MCF 10A (cell line): ENCODE results near the gene CRK. TPM values are rescaled to one million over a fixed set of nuclear protein-coding genes. Genes with fewer than 3 reads are reported as not detected.

ENCODE experiments used
- BruUV-seq: library from RNA; stranded (reverse); fragments of 400-500 nt; replicated peaks from 2 replicates; lab custom pipeline; 2021; lab: Mats Ljungman, UMichigan
- CTCF ChIA-PET: fragments of 300-600 bp; sonication (Branson Sonifier 250); formaldehyde crosslinking; extraction: SDS; loops from one replicate; lab custom pipeline; 2021; ENCODE audit warnings: antibody characterized with exemption, inconsistent platforms; lab: Yijun Ruan, JAX
- POLR2A ChIA-PET: fragments of 300-600, 350-650 bp; sonication (Branson Sonifier 250); formaldehyde crosslinking; extraction: SDS; loops from one replicate; lab custom pipeline; 2020; ENCODE audit warnings: antibody characterized with exemption, inconsistent platforms; lab: Yijun Ruan, JAX
- DNase-seq: peaks from one replicate; pipeline ENCODE4 v3.0.0-alpha.2; 2018; ENCODE audit not compliant: unreplicated experiment
- H3K27ac Mint-ChIP-seq: one replicate; pipeline ENCODE4 v1.8.0; 2022; ENCODE audit warnings: mild to moderate bottlenecking, low read depth, mixed read lengths; ENCODE audit not compliant: unreplicated experiment
- H3K27me3 Mint-ChIP-seq: one replicate; pipeline ENCODE4 v1.8.0; 2022; ENCODE audit warnings: mixed read lengths; ENCODE audit not compliant: insufficient read depth, unreplicated experiment
- H3K36me3 Mint-ChIP-seq: one replicate; pipeline ENCODE4 v1.8.0; 2022; ENCODE audit warnings: mild to moderate bottlenecking, moderate library complexity, mixed read lengths; ENCODE audit not compliant: insufficient read depth, unreplicated experiment
- H3K4me1 Mint-ChIP-seq: one replicate; pipeline ENCODE4 v1.8.0; 2022; ENCODE audit warnings: mixed read lengths; ENCODE audit not compliant: insufficient read depth, unreplicated experiment
- H3K4me3 Mint-ChIP-seq: one replicate; pipeline ENCODE4 v1.8.0; 2022; ENCODE audit warnings: mild to moderate bottlenecking, moderate library complexity, mixed read lengths; ENCODE audit not compliant: unreplicated experiment
- H3K9me3 Mint-ChIP-seq: one replicate; pipeline ENCODE4 v1.8.0; 2022; ENCODE audit warnings: mixed read lengths; ENCODE audit not compliant: unreplicated experiment
- intact Hi-C: fragments of 100-400 bp; cut with micrococcal nuclease; formaldehyde crosslinking; loops from 2 replicates; pipeline ENCODE4 v1.14.1; 2022
- total RNA-seq: library from RNA; stranded (reverse); gene quantifications from 2 replicates; pipeline ENCODE4 v1.2.3, GENCODE V29; 2022
- TF ChIP-seq, protein P1 (sequence below): fragments of 200-600 bp; IDR thresholded peaks from one replicate; pipeline ENCODE4 v1.8.0; 2022; ENCODE audit warnings: antibody characterized with exemption, mild to moderate bottlenecking; ENCODE audit not compliant: unreplicated experiment

CRK gene
- total RNA-seq, 1 experiment from 2014 or later, result 70.6 TPM

GRCh38 chr17:1496869-1497268, 40.8 kb upstream of the CRK start:
- no peak for DNase-seq
- Mint-ChIP-seq H3K27me3 (no peaks in the 10 kb centered on the region), H3K36me3 (peaks cover 12% of the 10 kb centered on the region), H3K9me3 (no peaks in the 10 kb centered on the region), H3K27ac (no peak overlapping the region), H3K4me1 (peaks cover 12% of the 10 kb centered on the region), H3K4me3 (no peak overlapping the region)
- BruUV-seq, result no TSS peak
- POLR2A ChIA-PET, result interaction anchor here (1.1 to 3.3 kb wide), 2 partner anchors 15 to 19 kb away, joined by 4 to 26 read pairs; partner anchors contain the start of gene INPP5K
- TF ChIP-seq, protein P1, sequence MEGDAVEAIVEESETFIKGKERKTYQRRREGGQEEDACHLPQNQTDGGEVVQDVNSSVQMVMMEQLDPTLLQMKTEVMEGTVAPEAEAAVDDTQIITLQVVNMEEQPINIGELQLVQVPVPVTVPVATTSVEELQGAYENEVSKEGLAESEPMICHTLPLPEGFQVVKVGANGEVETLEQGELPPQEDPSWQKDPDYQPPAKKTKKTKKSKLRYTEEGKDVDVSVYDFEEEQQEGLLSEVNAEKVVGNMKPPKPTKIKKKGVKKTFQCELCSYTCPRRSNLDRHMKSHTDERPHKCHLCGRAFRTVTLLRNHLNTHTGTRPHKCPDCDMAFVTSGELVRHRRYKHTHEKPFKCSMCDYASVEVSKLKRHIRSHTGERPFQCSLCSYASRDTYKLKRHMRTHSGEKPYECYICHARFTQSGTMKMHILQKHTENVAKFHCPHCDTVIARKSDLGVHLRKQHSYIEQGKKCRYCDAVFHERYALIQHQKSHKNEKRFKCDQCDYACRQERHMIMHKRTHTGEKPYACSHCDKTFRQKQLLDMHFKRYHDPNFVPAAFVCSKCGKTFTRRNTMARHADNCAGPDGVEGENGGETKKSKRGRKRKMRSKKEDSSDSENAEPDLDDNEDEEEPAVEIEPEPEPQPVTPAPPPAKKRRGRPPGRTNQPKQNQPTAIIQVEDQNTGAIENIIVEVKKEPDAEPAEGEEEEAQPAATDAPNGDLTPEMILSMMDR, result no peak
- intact Hi-C loops, result no loop called here
- CTCF ChIA-PET, result no interaction called here

DNA sequence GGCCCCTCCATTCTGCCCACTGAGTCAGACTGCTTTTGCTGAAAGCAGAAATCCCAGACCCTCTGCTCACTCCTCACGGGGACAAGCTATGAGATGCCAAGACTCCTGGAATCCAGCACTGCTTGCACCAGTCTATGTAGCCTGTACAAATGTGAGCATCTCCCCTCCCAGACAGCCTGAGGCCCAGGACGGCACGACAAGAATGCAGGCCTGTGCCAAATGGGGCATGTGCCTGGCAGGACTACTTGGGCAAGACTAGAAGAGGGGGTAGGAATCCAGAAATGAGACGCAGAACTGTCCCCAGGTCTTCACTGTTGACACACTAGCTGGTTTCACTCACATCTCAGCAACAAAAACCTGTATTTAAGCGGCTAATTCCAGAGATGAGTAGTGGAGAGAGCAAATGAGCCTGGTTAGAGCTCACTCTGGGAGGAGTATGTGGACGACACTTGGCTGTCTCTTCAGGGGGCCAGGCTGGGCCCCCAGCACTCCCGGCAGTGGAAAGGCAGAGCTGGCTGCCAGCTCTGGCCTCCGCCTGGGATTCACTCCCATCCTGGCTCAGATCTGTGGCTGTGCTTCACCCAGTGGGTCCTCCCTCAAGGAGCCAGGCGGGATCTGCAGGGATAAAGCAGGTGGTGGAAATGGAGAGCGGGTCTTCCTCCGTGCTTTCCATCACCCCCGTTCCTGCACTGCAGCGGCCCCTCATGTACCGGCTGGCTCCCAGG, 39.4 kb upstream of the CRK start:
- DNase-seq, result peak; percentile 49
- Mint-ChIP-seq H3K36me3 (peaks cover 15% of the 10 kb centered on the region), H3K27ac (peak overlapping the region; percentile 5), H3K27me3 (no peaks in the 10 kb centered on the region), H3K9me3 (no peaks in the 10 kb centered on the region), H3K4me3 (peak overlapping the region; percentile 22), H3K4me1 (peaks cover 17% of the 10 kb centered on the region)
- POLR2A ChIA-PET, result interaction anchor here (0.8 to 2.9 kb wide), 11 partner anchors 9 to 153 kb away, joined by 3 to 34 read pairs (median 4); partner anchors contain the start of genes CRK, INPP5K and YWHAE
- intact Hi-C loops, result no loop called here
- CTCF ChIA-PET, result interaction anchor here (0.6 to 1.5 kb wide), 5 partner anchors 17 to 153 kb away, joined by 3 to 4 read pairs (median 4); partner anchors contain the start of gene INPP5K
- no TSS peak for BruUV-seq
- TF ChIP-seq, protein P1, result no peak

DNA sequence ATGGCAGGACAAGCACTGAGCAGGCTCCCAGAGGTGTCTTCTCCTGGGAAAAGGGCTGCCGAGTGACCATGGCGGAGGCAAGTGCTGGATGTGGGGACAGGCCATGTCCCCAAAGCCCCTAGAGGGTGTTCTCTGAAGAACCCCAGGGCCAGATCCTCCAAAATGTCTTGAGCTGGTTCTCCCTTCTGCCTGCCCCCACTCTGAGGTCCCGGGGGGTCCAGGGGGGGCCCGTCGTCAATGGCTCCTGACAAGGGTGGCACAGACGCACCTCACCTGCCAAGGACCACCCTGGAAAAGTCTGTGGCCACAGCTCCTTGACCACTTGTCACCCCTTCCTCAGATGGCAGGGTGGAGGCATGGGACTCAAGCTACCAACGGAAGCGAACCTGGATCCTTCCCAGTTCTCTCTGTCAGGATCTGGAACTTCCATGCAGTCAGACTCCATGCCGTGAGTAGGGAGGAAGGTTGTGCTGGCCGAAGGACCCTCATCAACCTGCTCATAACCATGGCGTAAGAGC, 38.8 kb upstream of the CRK start:
- no peaks in the 10 kb centered on the region for H3K9me3 Mint-ChIP-seq
- ChIA-PET CTCF (interaction anchor here (0.6 to 1.5 kb wide), 3 partner anchors 17 to 153 kb away, joined by 4 read pairs; partner anchors contain the start of gene INPP5K), POLR2A (interaction anchor here (0.8 to 2.9 kb wide), 9 partner anchors 10 to 152 kb away, joined by 3 to 34 read pairs (median 3); partner anchors contain the start of genes CRK, INPP5K and YWHAE)
- TF ChIP-seq, protein P1, result no peak
- peaks cover 9% of the 10 kb centered on the region for H3K36me3 Mint-ChIP-seq
- H3K4me1 Mint-ChIP-seq, result peaks cover 23% of the 10 kb centered on the region
- no peaks in the 10 kb centered on the region for H3K27me3 Mint-ChIP-seq
- H3K4me3 Mint-ChIP-seq, result no peak overlapping the region
- intact Hi-C loops, result no loop called here
- H3K27ac Mint-ChIP-seq, result no peak overlapping the region
- DNase-seq, result no peak
- no TSS peak for BruUV-seq

- H3K36me3 Mint-ChIP-seq, result peaks cover 7% of the 10 kb centered on the region
- ChIA-PET CTCF (interaction anchor here (0.6 kb wide), 2 partner anchors 12 to 375 kb away, joined by 3 read pairs; no protein-coding TSS in a partner anchor), POLR2A (interaction anchor here (0.5 to 2.9 kb wide), 4 partner anchors 9 to 94 kb away, joined by 3 to 34 read pairs (median 4); partner anchors contain the start of genes INPP5K and YWHAE)
Observed at GRCh38 chr17:1494203-1494602, 38.2 kb upstream of the CRK start.

More at GRCh38 chr17:1494203-1494602, 38.2 kb upstream of the CRK start:
- Mint-ChIP-seq H3K27ac (peak overlapping the region; percentile 57), H3K4me1 (peaks cover 24% of the 10 kb centered on the region), H3K4me3 (peak overlapping the region; percentile 16), H3K27me3 (no peaks in the 10 kb centered on the region), H3K9me3 (no peaks in the 10 kb centered on the region)
- intact Hi-C loops, result no loop called here
- no TSS peak for BruUV-seq
- DNase-seq, result no peak
- TF ChIP-seq, protein P1, result no peak
